Measurements from ENCODE around the gene COL21A1. TPM values are rescaled to one million over a fixed set of nuclear protein-coding genes. Genes with fewer than 3 reads are reported as not detected.
"Not testable (repeated sequence)": the region's sequence is repeated elsewhere in the genome, so short reads cannot be mapped to it uniquely, and the experiment has no call there.

Gene COL21A1
- total RNA-seq, 2 experiments from 2014 or later = not detected

DNA sequence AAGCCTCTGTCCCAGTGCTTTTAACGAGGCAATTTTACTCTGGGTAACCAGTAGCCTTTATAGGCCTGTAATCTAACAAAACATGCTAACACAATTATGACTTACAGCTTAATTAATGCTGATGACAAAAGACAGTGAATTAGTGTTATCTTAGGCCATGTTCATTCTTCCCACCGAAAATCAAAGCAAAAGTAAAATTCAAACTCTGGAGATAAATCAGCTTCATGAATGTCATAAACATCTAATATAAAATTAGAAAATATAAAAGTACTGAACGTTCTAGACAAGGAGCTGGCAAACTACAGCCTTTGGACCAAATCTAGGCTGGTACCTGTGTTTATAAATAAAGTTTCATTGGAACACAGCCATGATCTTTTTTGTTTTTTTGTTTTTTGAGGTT, 18.6 kb upstream of the COL21A1 start:
- Histone ChIP-seq H3K4me3 (ENCODE audit: low read length) (no peak overlapping the region), H3K27ac (ENCODE audit: low read depth in 1 of 2, low read length in 2 of 2) (no peak overlapping the region), H3K4me1 (ENCODE audit: insufficient read depth, low read length) (no peaks in the 10 kb centered on the region), H3K36me3 (ENCODE audit: insufficient read depth, low read length) (no peaks in the 10 kb centered on the region), H3K9me3 (ENCODE audit: control insufficient read depth in 1 of 2, insufficient read depth in 1 of 2, low read length in 2 of 2) (peaks cover 0 to 9% of the 10 kb centered on the region in 2 experiments), H3K27me3 (ENCODE audit: control insufficient read depth in 1 of 2, insufficient read depth in 2 of 2, low read length in 2 of 2) (no peaks in the 10 kb centered on the region)
- no peak overlapping the region for H3K4me3 Mint-ChIP-seq
- CTCF ChIA-PET = no interaction called here
- TF ChIP-seq, protein P1, sequence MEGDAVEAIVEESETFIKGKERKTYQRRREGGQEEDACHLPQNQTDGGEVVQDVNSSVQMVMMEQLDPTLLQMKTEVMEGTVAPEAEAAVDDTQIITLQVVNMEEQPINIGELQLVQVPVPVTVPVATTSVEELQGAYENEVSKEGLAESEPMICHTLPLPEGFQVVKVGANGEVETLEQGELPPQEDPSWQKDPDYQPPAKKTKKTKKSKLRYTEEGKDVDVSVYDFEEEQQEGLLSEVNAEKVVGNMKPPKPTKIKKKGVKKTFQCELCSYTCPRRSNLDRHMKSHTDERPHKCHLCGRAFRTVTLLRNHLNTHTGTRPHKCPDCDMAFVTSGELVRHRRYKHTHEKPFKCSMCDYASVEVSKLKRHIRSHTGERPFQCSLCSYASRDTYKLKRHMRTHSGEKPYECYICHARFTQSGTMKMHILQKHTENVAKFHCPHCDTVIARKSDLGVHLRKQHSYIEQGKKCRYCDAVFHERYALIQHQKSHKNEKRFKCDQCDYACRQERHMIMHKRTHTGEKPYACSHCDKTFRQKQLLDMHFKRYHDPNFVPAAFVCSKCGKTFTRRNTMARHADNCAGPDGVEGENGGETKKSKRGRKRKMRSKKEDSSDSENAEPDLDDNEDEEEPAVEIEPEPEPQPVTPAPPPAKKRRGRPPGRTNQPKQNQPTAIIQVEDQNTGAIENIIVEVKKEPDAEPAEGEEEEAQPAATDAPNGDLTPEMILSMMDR (IDR thresholded peaks at IDR 0.05) = no peak
- no peaks in the 10 kb centered on the region for H3K4me1 Mint-ChIP-seq (ENCODE audit: low read depth)
- DNase-seq (no peak), ATAC-seq (ENCODE audit: poor library complexity) (no peak)
- H3K27me3 Mint-ChIP-seq = no peaks in the 10 kb centered on the region
- POLR2A ChIA-PET = no interaction called here
- no peaks in the 10 kb centered on the region for H3K36me3 Mint-ChIP-seq (ENCODE audit: low read depth)
- H3K27ac Mint-ChIP-seq = no peak overlapping the region
- intact Hi-C loops (cut with DNase I, micrococcal nuclease) = no loop called here
- H3K9me3 Mint-ChIP-seq = peaks cover 13% of the 10 kb centered on the region

DNA sequence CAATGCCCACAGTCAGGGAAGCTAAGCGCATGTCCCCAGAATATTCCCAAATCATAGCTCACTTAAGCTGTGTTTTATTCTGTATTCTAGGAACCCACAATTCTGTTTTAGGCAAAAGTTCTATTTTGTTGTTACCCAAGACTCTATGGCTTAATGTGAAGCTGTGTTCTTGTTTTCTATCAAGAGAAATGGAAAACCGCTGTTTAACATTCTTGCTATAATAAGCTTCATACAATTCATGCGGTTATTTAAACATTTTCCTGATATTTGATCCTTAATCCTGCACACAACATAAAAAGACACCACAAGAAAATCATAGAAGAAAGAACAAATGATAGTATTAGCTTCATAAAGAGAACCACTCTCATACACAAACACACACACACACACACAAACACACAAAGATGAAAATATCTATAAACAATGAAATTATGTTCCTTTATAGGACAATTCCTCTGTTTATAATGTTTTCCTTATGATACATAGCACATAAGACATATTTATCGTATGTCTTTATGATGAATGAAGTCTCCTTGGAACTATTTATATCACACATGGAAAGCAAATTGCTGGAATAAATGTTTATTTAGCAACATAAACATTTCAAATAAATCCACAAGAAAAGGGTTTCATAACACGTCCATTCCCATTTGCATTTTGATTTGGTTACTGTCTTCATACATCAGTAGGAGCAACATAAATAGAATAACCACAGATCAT, 16.4 kb upstream of the COL21A1 start:
- no peak overlapping the region for H3K4me3 ChIP-seq (ENCODE audit: low read length)
- H3K27me3 ChIP-seq (ENCODE audit: control insufficient read depth in 1 of 2, insufficient read depth in 2 of 2, low read length in 2 of 2) = no peaks in the 10 kb centered on the region
- H3K27ac Mint-ChIP-seq = no peak overlapping the region
- H3K27ac ChIP-seq (ENCODE audit: low read depth in 1 of 2, low read length in 2 of 2) = no peak overlapping the region
- ChIA-PET CTCF (no interaction called here), POLR2A (no interaction called here)
- H3K36me3 ChIP-seq (ENCODE audit: insufficient read depth, low read length) = no peaks in the 10 kb centered on the region
- TF ChIP-seq, protein P1 (IDR thresholded peaks at IDR 0.05) = no peak
- no peaks in the 10 kb centered on the region for H3K4me1 Mint-ChIP-seq (ENCODE audit: low read depth)
- H3K36me3 Mint-ChIP-seq (ENCODE audit: low read depth) = no peaks in the 10 kb centered on the region
- ATAC-seq (ENCODE audit: poor library complexity) (no peak), DNase-seq (no peak)
- H3K4me3 Mint-ChIP-seq = no peak overlapping the region
- H3K9me3 Mint-ChIP-seq = peaks cover 8% of the 10 kb centered on the region
- peaks cover 0 to 4% of the 10 kb centered on the region in 2 experiments for H3K9me3 ChIP-seq (ENCODE audit: control insufficient read depth in 1 of 2, insufficient read depth in 1 of 2, low read length in 2 of 2)
- H3K4me1 ChIP-seq (ENCODE audit: insufficient read depth, low read length) = no peaks in the 10 kb centered on the region
- intact Hi-C loops (cut with DNase I, micrococcal nuclease) = no loop called here
- no peaks in the 10 kb centered on the region for H3K27me3 Mint-ChIP-seq

DNA sequence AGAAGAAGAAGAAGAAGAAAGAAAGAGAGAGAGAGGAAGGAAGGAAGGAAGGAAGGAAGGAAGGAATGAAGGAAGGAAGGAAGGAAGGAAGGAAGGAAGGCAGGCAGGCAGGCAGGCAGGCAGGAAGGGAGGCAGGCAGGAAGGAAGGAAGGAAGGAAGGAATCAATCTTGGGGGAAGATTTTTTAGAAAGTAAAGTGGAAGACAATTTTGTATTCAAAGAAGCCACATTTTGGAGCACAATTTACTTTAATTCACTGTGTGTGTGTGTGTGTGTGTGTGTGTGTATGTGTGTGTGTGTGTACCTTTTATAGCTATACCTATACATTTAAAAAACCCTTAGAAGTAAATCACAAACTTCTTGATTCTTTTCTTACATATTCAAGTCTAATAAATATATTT, 13.2 kb upstream of the COL21A1 start:
- ATAC-seq (ENCODE audit: poor library complexity); H3K27me3 ChIP-seq (ENCODE audit: control insufficient read depth in 1 of 2, insufficient read depth in 2 of 2, low read length in 2 of 2); POLR2A ChIA-PET; H3K27ac Mint-ChIP-seq; H3K36me3 ChIP-seq (ENCODE audit: insufficient read depth, low read length); intact Hi-C loops (cut with DNase I, micrococcal nuclease); H3K4me1 ChIP-seq (ENCODE audit: insufficient read depth, low read length); H3K27me3 Mint-ChIP-seq; H3K36me3 Mint-ChIP-seq (ENCODE audit: low read depth); H3K4me1 Mint-ChIP-seq (ENCODE audit: low read depth); H3K9me3 ChIP-seq (ENCODE audit: control insufficient read depth in 1 of 2, insufficient read depth in 1 of 2, low read length in 2 of 2); H3K4me3 ChIP-seq (ENCODE audit: low read length); CTCF ChIA-PET; H3K9me3 Mint-ChIP-seq; H3K4me3 Mint-ChIP-seq; H3K27ac ChIP-seq (ENCODE audit: low read depth in 1 of 2, low read length in 2 of 2); DNase-seq: not testable (repeated sequence)
